CD8-positive, alpha-beta memory T cell (primary cell): ENCODE results near the gene TRPM1. TPM values are rescaled to one million over a fixed set of nuclear protein-coding genes. Genes with fewer than 3 reads are reported as not detected.
A peak's percentile ranks its signal among the peaks of the same experiment; 100 is the strongest.

Experiments
- CTCF ChIA-PET: fragments of 350-600 bp; sonication (Branson Sonifier 250); formaldehyde crosslinking; loops from one replicate; lab custom pipeline; 2021; ENCODE audit warnings: antibody characterized with exemption; lab: Charles Lee
- POLR2A ChIA-PET: fragments of 350-600 bp; sonication (Branson Sonifier 250); formaldehyde crosslinking; loops from one replicate; lab custom pipeline; 2021; ENCODE audit warnings: antibody characterized with exemption; lab: Charles Lee
- DNase-seq, 5 donors: peaks; one replicate each; pipeline versions ENCODE4 v3.0.0 to v3.0.0-alpha.2; 2020 to 2022; ENCODE audit warnings: mixed read lengths in 1 of 5
- H3K27ac ChIP-seq: one replicate; pipeline ENCODE4 v1.7.0; 2013; ENCODE audit warnings: low read depth, mild to moderate bottlenecking, low read length, moderate library complexity
- H3K27me3 ChIP-seq: 2 replicates; pipeline ENCODE4 v1.7.0; 2013; ENCODE audit warnings: low read length, mild to moderate bottlenecking; ENCODE audit not compliant: insufficient read depth, poor library complexity, severe bottlenecking
- H3K36me3 ChIP-seq: 2 replicates; pipeline ENCODE4 v1.7.0; 2013; ENCODE audit warnings: mild to moderate bottlenecking, low read length, moderate library complexity; ENCODE audit not compliant: insufficient read depth
- H3K4me1 ChIP-seq: 2 replicates; pipeline ENCODE4 v1.7.0; 2013; ENCODE audit warnings: mild to moderate bottlenecking, low read length, moderate library complexity; ENCODE audit not compliant: insufficient read depth
- H3K4me3 ChIP-seq: 2 replicates; pipeline ENCODE4 v1.7.0; 2013; ENCODE audit warnings: mild to moderate bottlenecking, low read length
- H3K9me3 ChIP-seq: 2 replicates; pipeline ENCODE4 v1.7.0; 2013; ENCODE audit warnings: mild to moderate bottlenecking, low read length
- H3K27ac Mint-ChIP-seq, 8 donors: one replicate each; pipeline ENCODE4 v1.8.0; 2020 to 2021; ENCODE audit warnings: mixed read lengths in 8 of 8, mild to moderate bottlenecking in 6 of 8, inconsistent platforms in 3 of 8, moderate library complexity in 3 of 8
- H3K27me3 Mint-ChIP-seq, 2 donors: one replicate each; pipeline ENCODE4 v1.8.0; 2020 to 2021; ENCODE audit warnings: mixed read lengths in 2 of 2, mild to moderate bottlenecking in 1 of 2, moderate library complexity in 1 of 2
- H3K36me3 Mint-ChIP-seq, 3 donors: one replicate each; pipeline ENCODE4 v1.8.0; 2020 to 2021; ENCODE audit warnings: mixed read lengths in 3 of 3, inconsistent platforms in 1 of 3, mild to moderate bottlenecking in 1 of 3
- H3K4me1 Mint-ChIP-seq, 3 donors: one replicate each; pipeline ENCODE4 v1.8.0; 2020 to 2021; ENCODE audit warnings: mixed read lengths in 3 of 3, inconsistent platforms in 1 of 3, mild to moderate bottlenecking in 1 of 3
- H3K4me3 Mint-ChIP-seq, 7 donors: one replicate each; pipeline ENCODE4 v1.8.0; 2020 to 2021; ENCODE audit warnings: mixed read lengths in 7 of 7, mild to moderate bottlenecking in 6 of 7, moderate library complexity in 4 of 7, inconsistent platforms in 2 of 7
- H3K9me3 Mint-ChIP-seq, 5 donors: one replicate each; pipeline ENCODE4 v1.8.0; 2020 to 2022; ENCODE audit warnings: mixed read lengths in 5 of 5, mild to moderate bottlenecking in 3 of 5, moderate library complexity in 2 of 5, inconsistent platforms in 1 of 5
- polyA plus RNA-seq: library from polyadenylated mRNA; unstranded; fragments of 300-500 nt; fragmentation: Illumina TruSeq; gene quantifications from one replicate; pipeline ENCODE4 v1.2.3, GENCODE V29; 2021
- total RNA-seq, 2 experiments: library from RNA; stranded (reverse); gene quantifications; one replicate each; pipeline ENCODE4 v1.2.3, GENCODE V29; 2021

The TRPM1 gene
- total and polyA plus RNA-seq, 3 experiments from 2014 or later, result 0.03 TPM; not detected in 2

GRCh38 chr15:31111091-31111647 lies 9.6 kb upstream of the TRPM1 start:
- ChIA-PET POLR2A (no interaction called here), CTCF (no interaction called here)
- H3K4me3 Mint-ChIP-seq, result no peak overlapping the region
- DNase-seq, result no peak
- H3K27me3 Mint-ChIP-seq, result peaks cover 8 to 32% of the 10 kb centered on the region in 2 donors
- no peak overlapping the region for H3K4me3 ChIP-seq
- H3K27me3 ChIP-seq, result no peaks in the 10 kb centered on the region
- H3K36me3 ChIP-seq, result no peaks in the 10 kb centered on the region
- H3K27ac ChIP-seq, result no peak overlapping the region
- peaks cover 6 to 16% (median 12%) of the 10 kb centered on the region in 5 donors for H3K9me3 Mint-ChIP-seq
- H3K36me3 Mint-ChIP-seq, result peaks cover 0 to 18% (median 1%) of the 10 kb centered on the region in 3 donors
- H3K9me3 ChIP-seq, result no peaks in the 10 kb centered on the region
- no peaks in the 10 kb centered on the region for H3K4me1 ChIP-seq
- no peaks in the 10 kb centered on the region for H3K4me1 Mint-ChIP-seq
- no peak overlapping the region for H3K27ac Mint-ChIP-seq

DNA sequence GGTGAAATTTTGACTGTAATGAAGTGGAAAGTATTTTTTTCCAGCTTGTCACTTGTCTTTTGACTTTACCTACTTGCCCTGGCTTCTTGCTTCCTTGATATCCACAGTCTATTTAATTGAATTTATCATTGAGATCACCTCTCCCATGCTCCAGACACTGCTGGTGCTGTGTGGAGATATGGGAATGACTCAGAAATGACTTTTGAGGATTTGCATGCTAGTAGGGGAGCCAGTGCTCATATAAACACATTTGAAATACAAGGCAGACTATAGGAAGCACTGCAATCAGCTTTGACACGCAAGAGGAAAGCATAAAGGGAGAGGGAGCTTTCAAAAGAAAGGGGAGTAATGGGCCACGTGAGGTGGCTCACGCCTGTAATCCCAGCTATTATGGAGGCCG lies 7.3 kb upstream of the TRPM1 start:
- CTCF ChIA-PET, result interaction anchor here (1.0 kb wide), 1 partner anchor 20 kb away, joined by 3 read pairs; no protein-coding TSS in a partner anchor
- Mint-ChIP-seq H3K9me3 (peaks cover 0 to 5% (median 3%) of the 10 kb centered on the region in 5 donors), H3K4me1 (no peaks in the 10 kb centered on the region), H3K27ac (peak overlapping the region in 1 of 8 donors; percentile 54), H3K27me3 (peaks cover 5 to 17% of the 10 kb centered on the region in 2 donors), H3K4me3 (no peak overlapping the region), H3K36me3 (peaks cover 0 to 7% (median 0%) of the 10 kb centered on the region in 3 donors)
- no peaks in the 10 kb centered on the region for H3K4me1 ChIP-seq
- H3K9me3 ChIP-seq, result no peaks in the 10 kb centered on the region
- H3K27ac ChIP-seq, result no peak overlapping the region
- no peaks in the 10 kb centered on the region for H3K36me3 ChIP-seq
- H3K27me3 ChIP-seq, result no peaks in the 10 kb centered on the region
- no peak overlapping the region for H3K4me3 ChIP-seq
- DNase-seq, result no peak
- POLR2A ChIA-PET, result no interaction called here

DNA sequence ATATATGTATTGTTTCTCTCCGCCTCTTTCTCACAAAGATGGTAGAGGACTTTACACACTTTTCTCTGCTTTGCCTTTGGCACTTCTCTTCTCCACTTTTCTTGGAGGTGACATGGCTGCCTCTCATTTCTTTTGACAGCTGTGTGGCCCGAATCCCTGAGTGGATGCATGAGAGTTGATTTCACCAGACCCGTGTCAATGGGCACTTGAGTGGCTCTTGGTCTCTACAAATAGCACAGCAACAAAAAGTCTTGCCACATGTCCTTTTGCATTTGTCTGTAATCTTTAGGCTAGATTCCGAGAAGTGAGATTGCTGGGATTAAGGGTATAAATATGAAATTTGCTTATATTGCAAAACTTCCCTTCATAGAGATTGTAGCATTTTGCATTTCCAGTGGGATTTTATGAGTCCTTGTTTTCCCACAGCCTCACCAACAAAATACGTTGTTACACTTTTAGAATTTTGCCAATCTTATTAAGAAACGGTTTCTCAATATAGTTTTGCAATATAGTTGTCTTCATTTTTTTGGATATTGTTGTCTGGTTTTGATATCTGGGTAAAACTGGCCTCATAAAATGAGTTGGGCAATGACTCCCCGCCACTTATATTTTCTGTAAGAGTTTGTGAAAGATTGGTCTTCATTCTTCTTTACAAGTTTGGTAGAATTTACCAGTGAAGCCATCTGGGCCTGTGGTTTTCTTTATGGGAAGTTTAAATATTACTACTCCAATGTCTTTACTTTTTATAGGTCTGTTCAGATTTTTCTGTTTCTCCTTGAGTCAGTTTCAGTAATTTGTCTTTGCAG lies 5.2 kb upstream of the TRPM1 start:
- H3K9me3 ChIP-seq, result no peaks in the 10 kb centered on the region
- no peak overlapping the region for H3K27ac ChIP-seq
- Mint-ChIP-seq H3K36me3 (no peaks in the 10 kb centered on the region), H3K4me1 (no peaks in the 10 kb centered on the region), H3K27ac (peak overlapping the region in 1 of 8 donors; percentile 67), H3K9me3 (no peaks in the 10 kb centered on the region), H3K4me3 (no peak overlapping the region), H3K27me3 (peaks cover 3% of the 10 kb centered on the region in 2 donors)
- no peak for DNase-seq
- H3K27me3 ChIP-seq, result no peaks in the 10 kb centered on the region
- no peak overlapping the region for H3K4me3 ChIP-seq
- H3K4me1 ChIP-seq, result no peaks in the 10 kb centered on the region
- CTCF ChIA-PET, result no interaction called here
- POLR2A ChIA-PET, result no interaction called here
- H3K36me3 ChIP-seq, result no peaks in the 10 kb centered on the region

GRCh38 chr15:31104003-31104402 lies 2.5 kb upstream of the TRPM1 start:
- H3K27ac ChIP-seq, result no peak overlapping the region
- no peaks in the 10 kb centered on the region for H3K9me3 ChIP-seq
- no peaks in the 10 kb centered on the region for H3K27me3 ChIP-seq
- no peak for DNase-seq
- CTCF ChIA-PET, result interaction anchor here (0.6 to 1.0 kb wide), 2 partner anchors 10 to 25 kb away, joined by 3 read pairs; no protein-coding TSS in a partner anchor
- H3K27ac Mint-ChIP-seq, result no peak overlapping the region
- H3K4me1 ChIP-seq, result no peaks in the 10 kb centered on the region
- no peaks in the 10 kb centered on the region for H3K4me1 Mint-ChIP-seq
- POLR2A ChIA-PET, result no interaction called here
- no peak overlapping the region for H3K4me3 Mint-ChIP-seq
- H3K36me3 Mint-ChIP-seq, result no peaks in the 10 kb centered on the region
- no peak overlapping the region for H3K4me3 ChIP-seq
- no peaks in the 10 kb centered on the region for H3K36me3 ChIP-seq
- H3K9me3 Mint-ChIP-seq, result no peaks in the 10 kb centered on the region
- H3K27me3 Mint-ChIP-seq, result peaks cover 3 to 7% of the 10 kb centered on the region in 2 donors

DNA sequence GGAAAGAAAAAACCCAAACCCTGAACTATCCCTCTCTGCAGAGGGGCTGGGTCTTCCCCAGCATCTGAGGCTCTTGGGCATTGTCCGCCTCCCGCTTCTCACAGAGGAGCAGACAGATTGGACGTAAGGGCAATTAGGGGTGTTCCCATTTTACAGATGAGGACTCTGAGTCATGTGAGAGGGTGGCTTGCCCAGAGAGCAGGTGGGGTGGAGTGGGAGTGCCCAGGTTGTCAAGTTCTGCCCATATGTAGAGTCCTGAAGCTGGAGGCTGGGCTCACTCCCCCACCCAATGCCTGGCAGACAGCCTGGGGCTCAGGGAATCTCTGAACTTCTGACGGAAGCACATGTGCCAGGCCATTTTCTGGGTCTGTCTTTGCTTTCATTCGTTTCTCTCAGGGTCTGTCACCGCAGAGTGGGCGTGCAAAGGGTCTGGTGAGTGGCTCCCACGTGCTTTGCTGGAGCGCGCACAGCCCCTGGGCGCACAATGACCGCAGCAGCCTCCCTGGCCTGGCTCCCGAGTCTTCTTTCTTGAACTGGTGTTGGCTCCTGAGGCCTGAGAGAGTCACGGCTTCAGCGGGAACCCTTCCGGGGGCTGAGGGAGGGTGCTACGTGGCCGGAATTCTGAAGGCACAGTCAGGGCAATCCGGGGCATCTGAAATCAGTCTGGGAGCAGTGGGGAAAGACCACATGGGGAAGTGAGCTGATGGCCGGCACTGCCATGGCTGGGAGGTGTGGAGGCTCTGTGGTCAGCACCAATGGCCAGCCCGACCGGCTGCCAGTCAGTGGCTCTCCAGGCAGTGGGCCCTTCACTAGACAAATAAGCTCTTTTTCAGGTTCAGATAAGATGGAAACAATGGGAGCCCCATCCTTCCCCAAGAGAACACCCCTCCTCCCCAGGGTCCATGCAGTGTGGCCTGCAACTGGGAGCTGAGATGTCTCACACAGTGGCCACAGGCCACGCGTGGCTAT lies 1.1 kb upstream of the TRPM1 start:
- H3K27me3 ChIP-seq, result no peaks in the 10 kb centered on the region
- POLR2A ChIA-PET, result no interaction called here
- Mint-ChIP-seq H3K27me3 (peaks cover 3 to 4% of the 10 kb centered on the region in 2 donors), H3K4me1 (no peaks in the 10 kb centered on the region), H3K9me3 (no peaks in the 10 kb centered on the region), H3K27ac (no peak overlapping the region), H3K36me3 (no peaks in the 10 kb centered on the region), H3K4me3 (no peak overlapping the region)
- no peak overlapping the region for H3K27ac ChIP-seq
- no peaks in the 10 kb centered on the region for H3K9me3 ChIP-seq
- H3K4me1 ChIP-seq, result no peaks in the 10 kb centered on the region
- CTCF ChIA-PET, result interaction anchor here (1.0 to 1.3 kb wide), 3 partner anchors 11 to 27 kb away, joined by 3 to 4 read pairs (median 3); no protein-coding TSS in a partner anchor
- DNase-seq, result no peak
- H3K36me3 ChIP-seq, result no peaks in the 10 kb centered on the region
- no peak overlapping the region for H3K4me3 ChIP-seq

GRCh38 chr15:31102039-31102321 lies 455 bp upstream of the TRPM1 start:
- ChIA-PET POLR2A (no interaction called here), CTCF (interaction anchor here (1.1 to 1.3 kb wide), 2 partner anchors 11 to 26 kb away, joined by 3 to 4 read pairs; no protein-coding TSS in a partner anchor)
- no peak for DNase-seq

GRCh38 chr15:31100738-31101137 lies 787 bp downstream of the TRPM1 start:
- peaks cover 3 to 4% of the 10 kb centered on the region in 2 donors for H3K27me3 Mint-ChIP-seq
- ChIA-PET CTCF (interaction anchor here (1.3 kb wide), 1 partner anchor 9 kb away, joined by 4 read pairs; no protein-coding TSS in a partner anchor), POLR2A (no interaction called here)
- H3K27ac ChIP-seq, result no peak overlapping the region
- no peaks in the 10 kb centered on the region for H3K4me1 ChIP-seq
- H3K36me3 Mint-ChIP-seq, result no peaks in the 10 kb centered on the region
- H3K9me3 Mint-ChIP-seq, result no peaks in the 10 kb centered on the region
- no peaks in the 10 kb centered on the region for H3K4me1 Mint-ChIP-seq
- no peak for DNase-seq
- H3K4me3 Mint-ChIP-seq, result no peak overlapping the region
- H3K9me3 ChIP-seq, result no peaks in the 10 kb centered on the region
- no peaks in the 10 kb centered on the region for H3K36me3 ChIP-seq
- H3K27me3 ChIP-seq, result no peaks in the 10 kb centered on the region
- no peak overlapping the region for H3K4me3 ChIP-seq
- no peak overlapping the region for H3K27ac Mint-ChIP-seq

More at GRCh38 chr15:31102039-31102321, 455 bp upstream of the TRPM1 start:
- H3K4me3 Mint-ChIP-seq, result no peak overlapping the region
- Histone ChIP-seq H3K4me3 (no peak overlapping the region), H3K9me3 (no peaks in the 10 kb centered on the region), H3K27me3 (no peaks in the 10 kb centered on the region), H3K36me3 (no peaks in the 10 kb centered on the region), H3K4me1 (no peaks in the 10 kb centered on the region), H3K27ac (no peak overlapping the region)
- H3K27ac Mint-ChIP-seq, result no peak overlapping the region
- no peaks in the 10 kb centered on the region for H3K36me3 Mint-ChIP-seq
- H3K4me1 Mint-ChIP-seq, result no peaks in the 10 kb centered on the region
- H3K9me3 Mint-ChIP-seq, result no peaks in the 10 kb centered on the region
- peaks cover 3 to 4% of the 10 kb centered on the region in 2 donors for H3K27me3 Mint-ChIP-seq
